Stimulated activated CD8-positive, alpha-beta memory T cell treated with anti-CD3 and anti-CD28 coated beads, Interleukin-12 subunit alpha, Interleukin-12 subunit beta, amount 100 ng/mL, for 4 hours (primary cell): ENCODE results near the gene CCL21.
"Not testable (repeated sequence)": the region's sequence is repeated elsewhere in the genome, so short reads cannot be mapped to it uniquely, and the experiment has no call there.

ENCODE experiments used
- DNase-seq: peaks from one replicate; pipeline ENCODE4 v3.0.0-alpha.2; 2020; ENCODE audit warnings: low read depth

The CCL21 gene, protein sequence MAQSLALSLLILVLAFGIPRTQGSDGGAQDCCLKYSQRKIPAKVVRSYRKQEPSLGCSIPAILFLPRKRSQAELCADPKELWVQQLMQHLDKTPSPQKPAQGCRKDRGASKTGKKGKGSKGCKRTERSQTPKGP

GRCh38 chr9:34710023-34710422 is at the start of gene CCL21:
TSS of gene CCL21 (minus strand) at chr9:34710136. CDS start at chr9:34710066, 70 bp downstream.
- DNase-seq: no peak

DNA sequence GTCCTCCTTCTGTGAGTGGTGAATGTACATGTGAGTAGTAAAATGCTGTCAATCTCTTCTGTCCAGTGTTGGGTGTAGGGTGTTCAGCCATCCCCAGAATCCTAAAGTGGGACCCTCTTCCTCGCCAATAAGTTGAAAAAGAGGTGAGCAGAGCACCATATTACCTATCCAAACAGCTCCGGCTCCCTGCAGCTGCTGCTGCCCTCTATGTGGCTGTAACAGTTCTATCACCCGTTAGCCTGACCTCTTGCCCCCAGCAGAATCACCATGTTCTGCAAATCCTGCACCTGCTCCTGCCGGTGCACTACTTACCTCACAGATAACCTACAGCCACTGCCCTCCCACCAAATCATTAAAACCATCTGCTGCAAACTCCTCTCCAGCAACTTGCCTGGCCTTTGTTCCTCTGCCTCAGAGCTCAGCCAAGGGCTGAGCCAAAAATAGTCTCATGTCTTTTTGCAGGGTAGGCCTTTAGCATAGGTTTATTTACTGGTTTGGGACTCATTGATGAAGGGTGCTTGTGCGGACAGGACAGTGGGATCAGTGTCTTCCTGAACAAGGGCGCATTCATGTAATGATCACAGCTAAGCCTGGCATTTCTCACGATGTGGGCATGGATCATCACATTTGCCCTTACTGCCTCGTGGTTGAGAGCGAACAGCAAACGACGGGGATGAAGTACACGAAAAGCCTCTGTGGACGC is 49.6 kb upstream of the CCL21 start:
- no peak for DNase-seq

GRCh38 chr9:34750320-34750719 is 40.4 kb upstream of the CCL21 start:
- DNase-seq: not testable (repeated sequence)

- no peak for DNase-seq
Measured at GRCh38 chr9:34746526-34746925, 36.6 kb upstream of the CCL21 start.

DNA sequence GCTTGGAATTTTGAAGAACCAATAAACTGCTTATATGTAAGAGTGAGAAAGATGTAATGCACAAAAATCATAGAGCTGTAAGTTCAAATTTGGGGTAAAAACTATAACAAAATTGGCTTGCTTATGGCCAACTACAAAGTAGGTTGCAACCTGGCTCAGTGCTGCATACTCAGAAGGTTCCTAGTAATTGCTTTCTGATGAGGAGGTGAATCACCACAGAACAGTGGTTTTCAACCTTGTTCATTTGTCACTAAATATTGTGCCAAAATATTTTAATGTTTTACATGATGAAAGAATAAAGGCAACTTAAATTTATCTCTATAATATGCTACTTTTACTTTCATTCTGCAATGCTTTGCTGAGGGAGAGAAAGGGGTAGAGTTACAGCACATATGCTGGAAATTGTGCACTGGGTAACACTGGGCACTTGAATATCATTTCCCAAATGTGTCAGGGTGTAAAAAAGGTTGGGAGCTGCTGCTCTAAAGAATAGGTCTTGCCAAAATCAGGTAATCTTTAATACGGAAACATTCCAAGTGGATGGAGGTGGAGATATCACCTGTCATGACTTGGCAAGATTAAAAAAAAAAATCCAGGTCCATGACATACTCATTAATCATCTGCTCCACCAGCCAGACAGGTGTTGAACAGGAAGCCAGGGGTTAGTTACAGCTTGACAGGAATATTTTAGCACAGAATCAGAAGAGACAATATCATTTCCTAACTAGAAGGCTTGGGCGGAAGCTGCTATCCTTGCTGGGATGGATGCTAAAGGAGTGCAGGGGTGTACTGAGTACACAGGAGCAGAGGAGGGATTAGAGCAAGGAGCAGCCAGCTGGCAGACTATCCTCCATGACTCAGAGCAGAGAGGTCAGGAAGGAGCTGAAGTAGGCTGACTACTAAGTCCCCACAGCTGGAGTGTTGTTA is 34.6 kb upstream of the CCL21 start:
- DNase-seq: no peak

- DNase-seq: no peak
Measured at GRCh38 chr9:34742710-34743109, 32.8 kb upstream of the CCL21 start.

- DNase-seq: no peak
Measured at GRCh38 chr9:34741628-34742027, 31.7 kb upstream of the CCL21 start.

- not testable (repeated sequence) for DNase-seq
Measured at GRCh38 chr9:34740176-34740575, 30.2 kb upstream of the CCL21 start.

GRCh38 chr9:34737677-34738260 is 27.8 kb upstream of the CCL21 start:
- DNase-seq: no peak

GRCh38 chr9:34734720-34735119 is 24.8 kb upstream of the CCL21 start:
- no peak for DNase-seq

DNA sequence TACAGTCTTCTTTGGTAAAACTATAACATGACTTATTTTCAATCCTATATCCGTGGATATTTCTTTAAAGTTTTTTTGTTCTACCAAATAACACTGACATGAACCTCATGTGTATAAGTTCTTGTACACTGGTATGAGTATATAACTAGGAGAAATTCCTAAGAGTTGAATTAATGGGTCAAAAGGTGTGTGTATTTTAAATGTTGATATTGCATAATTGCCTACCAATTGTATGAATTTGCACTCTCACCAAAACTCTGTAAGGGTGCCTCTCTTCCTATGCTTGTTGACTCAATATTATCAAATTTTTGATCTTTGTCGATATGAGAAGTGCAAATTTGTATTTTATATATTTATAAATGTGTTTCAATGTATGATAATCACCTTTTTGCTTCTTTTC is 22.9 kb upstream of the CCL21 start:
- DNase-seq: no peak

DNA sequence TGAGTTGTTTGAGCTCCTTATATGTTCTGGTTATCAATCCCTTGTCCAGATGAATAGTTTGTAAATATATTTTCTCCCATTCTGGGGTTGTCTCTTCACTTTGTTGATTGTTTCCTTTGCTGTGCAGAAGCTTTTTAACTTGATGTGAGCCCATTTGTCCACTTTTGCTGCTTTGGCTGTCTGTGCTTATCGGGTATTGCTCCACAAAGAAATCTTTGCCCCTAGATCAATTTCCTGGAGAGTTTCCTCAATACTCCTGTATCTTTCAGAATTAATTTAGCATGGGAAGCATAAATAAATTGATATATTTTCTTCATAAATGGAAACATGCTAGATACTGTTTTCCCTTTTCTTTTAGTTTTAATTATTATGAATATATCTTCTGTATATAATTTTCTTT is 22.5 kb upstream of the CCL21 start:
- DNase-seq: no peak

GRCh38 chr9:34723141-34723540 is 13.2 kb upstream of the CCL21 start:
- DNase-seq: no peak

- not testable (repeated sequence) for DNase-seq
Measured at GRCh38 chr9:34719769-34720025, 9.8 kb upstream of the CCL21 start.

GRCh38 chr9:34719021-34719768 is 9.3 kb upstream of the CCL21 start:
- DNase-seq: no peak

- DNase-seq: no peak
Measured at GRCh38 chr9:34717996-34718614, 8.2 kb upstream of the CCL21 start.

- no peak for DNase-seq
Measured at GRCh38 chr9:34716711-34717110, 6.8 kb upstream of the CCL21 start.

GRCh38 chr9:34715639-34716215 is 5.8 kb upstream of the CCL21 start:
- DNase-seq: no peak

GRCh38 chr9:34714007-34714406 is 4.1 kb upstream of the CCL21 start:
- no peak for DNase-seq

DNA sequence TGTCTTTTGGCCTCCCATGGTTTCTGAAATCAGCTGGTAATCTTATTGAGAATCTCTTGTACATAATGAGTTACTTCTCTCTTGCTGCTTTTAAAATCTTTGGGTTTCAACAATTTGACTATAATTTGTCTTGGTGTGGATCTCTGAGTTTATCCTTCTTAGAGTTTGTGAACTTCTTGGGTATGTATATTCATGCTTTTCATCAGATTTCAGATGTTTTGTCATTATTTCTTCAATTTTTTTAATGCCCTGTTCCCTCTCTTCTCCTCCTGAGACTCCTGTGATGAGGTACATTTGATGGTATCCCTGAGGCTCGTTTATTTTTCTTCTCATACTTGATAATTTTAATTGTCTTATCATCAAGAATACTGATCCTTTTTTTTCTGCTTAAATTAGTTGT is 2.2 kb upstream of the CCL21 start:
- DNase-seq: no peak
